ENCODE data around the gene PRM3. TPM values are rescaled to one million over a fixed set of nuclear protein-coding genes. Genes with fewer than 3 reads are reported as not detected.
A peak's percentile ranks its signal among the peaks of the same experiment; 100 is the strongest.

The PRM3 gene
- total and polyA plus RNA-seq, 2 of the 8 experiments (the other 6 are each of a cell fraction or from before 2014, with no cell fraction given): not detected

DNA sequence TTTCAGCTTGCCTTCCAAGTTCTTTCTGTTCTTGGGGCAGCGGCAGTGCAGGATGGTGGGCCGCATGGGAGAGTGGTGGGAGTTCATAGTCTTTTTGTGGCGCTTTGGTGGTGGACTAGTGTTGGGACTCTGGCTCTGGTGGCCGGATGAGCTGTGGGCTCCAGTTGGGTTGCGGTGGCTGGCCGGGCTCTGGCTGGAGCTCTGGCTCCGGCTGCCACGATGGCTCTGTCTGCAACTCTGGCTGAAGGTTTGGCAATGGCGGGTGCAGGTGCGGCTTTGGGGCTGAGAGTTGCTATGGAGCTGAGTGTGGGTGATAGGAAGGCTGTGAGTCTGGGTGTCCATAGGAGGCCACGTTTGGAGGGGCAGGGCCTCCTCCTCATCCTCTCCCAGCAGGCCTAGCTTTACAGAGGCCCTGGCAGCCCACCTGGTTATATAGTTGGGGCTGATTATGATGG lies 4.5 kb downstream of the PRM3 start, which contains the start of gene TNP2:
TNP2 (minus strand) TSS at position 405 of the 455 bp plus-strand sequence; CDS start at position 342, 63 bp downstream.
- no peak within 1 kb of the TSS for H3K27ac ChIP-seq (ENCODE audit: low read depth, low read length)
- no peak within 1 kb of the TSS for H4K5ac ChIP-seq (ENCODE audit: insufficient read length, low read depth, low read length)
- CTCF ChIA-PET (ENCODE audit: partially characterized antibody): interaction anchor here (0.6 to 8.1 kb wide), 9 partner anchors 7 to 391 kb away, joined by 3 to 79 read pairs (median 5); partner anchors contain the start of genes PRM2 and SOCS1
- no peaks in the 10 kb centered on the region for H3K79me2 ChIP-seq (ENCODE audit: control insufficient read depth in 1 of 2, insufficient read depth in 2 of 2, low read length in 2 of 2)
- H3K4me2 ChIP-seq (ENCODE audit: insufficient read depth in 1 of 2, low read depth in 2 of 2, low read length in 2 of 2): no peak within 1 kb of the TSS
- no peak within 1 kb of the TSS; the same call in 1 of the 2 replicates for H4K8ac ChIP-seq (ENCODE audit: extremely low read depth, insufficient read depth, low read length)
- no peak for DNase-seq (ENCODE audit: low read depth in 1 of 2, low spot score in 2 of 2)
- no peaks in the 10 kb centered on the region; the same call in 1 of the 2 replicates for H3K23me2 ChIP-seq (ENCODE audit: low read depth, low read length)
- H4K91ac ChIP-seq (replicated peaks; ENCODE audit: insufficient read length, low read length): no peak within 1 kb of the TSS
- no peaks in the 10 kb centered on the region for H3K27me3 ChIP-seq (replicated peaks in 1 of 4; ENCODE audit: control insufficient read depth in 3 of 4, extremely low read depth in 1 of 4, insufficient read depth in 3 of 4, low read length in 3 of 4)
- no peaks in the 10 kb centered on the region for H3K79me1 ChIP-seq (ENCODE audit: low read depth, low read length)
- H3K4me1 ChIP-seq (replicated peaks in 1 of 4; ENCODE audit: control insufficient read depth in 3 of 4, insufficient read depth in 4 of 4, low read length in 3 of 4): peaks cover 0 to 3% (median 0%) of the 10 kb centered on the region in 4 experiments; a peak in 2 of 7 replicates
- H3K36me3 ChIP-seq (ENCODE audit: control insufficient read depth in 2 of 4, insufficient read depth in 4 of 4, low read length in 3 of 4): no peaks in the 10 kb centered on the region
- no peak within 1 kb of the TSS for H2AK5ac ChIP-seq (ENCODE audit: low read depth, low read length)
- FAIRE-seq: no peak
- H2BK15ac ChIP-seq (ENCODE audit: low read length): 0 out of 2 replicates have a peak within 1 kb of the TSS, but pooled peaks have one; percentile 63
- H3K4me3 ChIP-seq (ENCODE audit: extremely low read depth in 1 of 4, insufficient read depth in 2 of 4, low read depth in 3 of 4, low read length in 4 of 4): no peak within 1 kb of the TSS
- 0 out of 2 replicates have a peak within 1 kb of the TSS, but pooled peaks have one; percentile 29 for H2BK20ac ChIP-seq (ENCODE audit: low read length)
- no peak within 1 kb of the TSS for H3K23ac ChIP-seq (ENCODE audit: insufficient read length)
- no peak within 1 kb of the TSS for H3K9ac ChIP-seq (replicated peaks in 1 of 4; ENCODE audit: extremely low read depth in 1 of 4, low read depth in 3 of 4, low read length in 3 of 4)
- POLR2A ChIA-PET (ENCODE audit: partially characterized antibody): interaction anchor here (1.4 to 3.5 kb wide), 2 partner anchors 13 to 78 kb away, joined by 3 to 25 read pairs; partner anchors contain the start of gene SOCS1
- H2BK120ac ChIP-seq (replicated peaks; ENCODE audit: low read depth, low read length): no peak within 1 kb of the TSS
- H2BK12ac ChIP-seq (ENCODE audit: low read depth, low read length): no peak within 1 kb of the TSS
- no peak within 1 kb of the TSS for H3K4ac ChIP-seq (replicated peaks; ENCODE audit: insufficient read length, low read depth, low read length)
- H3K56ac ChIP-seq (replicated peaks; ENCODE audit: insufficient read length, low read depth, low read length): no peak within 1 kb of the TSS
- no peaks in the 10 kb centered on the region for H3K9me3 ChIP-seq (ENCODE audit: insufficient read depth in 2 of 2, low read depth in 1 of 2, low read length in 1 of 2)
- WGBS, 2 experiments (ENCODE audit: extremely low coverage in 1 of 2, insufficient coverage in 1 of 2, insufficient read length in 1 of 2, insufficient replicate concordance in 2 of 2, low coverage in 1 of 2, low lambda C conversion rate in 2 of 2, missing lambda C conversion rate in 1 of 2): 90% methylated on average over 11 of the region's 11 CpGs; no CpG with 5 or more reads in 1 of the 2 experiments
- no peak within 1 kb of the TSS for H2BK5ac ChIP-seq (ENCODE audit: low read depth, low read length)
- no peaks in the 10 kb centered on the region for H4K20me1 ChIP-seq (replicated peaks in 1 of 2; ENCODE audit: control insufficient read depth in 1 of 2, insufficient read depth in 2 of 2, low read length in 2 of 2)
- H3K14ac ChIP-seq (ENCODE audit: insufficient read length): no peak within 1 kb of the TSS
- H2AFZ ChIP-seq (ENCODE audit: low read length): no peak within 1 kb of the TSS
- H3K18ac ChIP-seq (ENCODE audit: extremely low read depth, low read length): no peak within 1 kb of the TSS; the same call in 1 of the 2 replicates
- TF ChIP-seq ASH2L (IDR thresholded peaks at IDR 0.05; ENCODE audit: low read length): no peak
- TF ChIP-seq CBX8 (IDR thresholded peaks at IDR 0.05; ENCODE audit: borderline replicate concordance, low read depth, low read length): no peak
- TF ChIP-seq SP2 (IDR thresholded peaks at IDR 0.05; ENCODE audit: low read length): no peak
- TF ChIP-seq SRF (IDR thresholded peaks at IDR 0.05; ENCODE audit: low read depth, low read length): no peak
- no peak for TF ChIP-seq HDAC6 (IDR thresholded peaks at IDR 0.05; ENCODE audit: low read depth, low read length)
- TF ChIP-seq CBX5 (IDR thresholded peaks at IDR 0.05; ENCODE audit: low read depth, low read length): no peak
- TF ChIP-seq GTF2F1 (IDR thresholded peaks at IDR 0.05; ENCODE audit: borderline replicate concordance, low read depth, low read length): no peak
- TF ChIP-seq, protein P1, sequence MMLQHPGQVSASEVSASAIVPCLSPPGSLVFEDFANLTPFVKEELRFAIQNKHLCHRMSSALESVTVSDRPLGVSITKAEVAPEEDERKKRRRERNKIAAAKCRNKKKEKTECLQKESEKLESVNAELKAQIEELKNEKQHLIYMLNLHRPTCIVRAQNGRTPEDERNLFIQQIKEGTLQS (IDR thresholded peaks at IDR 0.05; ENCODE audit: insufficient read depth, low read depth, low read length): no peak
- no peak for TF ChIP-seq JUN (IDR thresholded peaks at IDR 0.05; ENCODE audit: low read depth, low read length)
- TF ChIP-seq ZNF274 (IDR thresholded peaks at IDR 0.05; ENCODE audit: borderline replicate concordance, extremely low read depth, low read length): no peak
- no peak for TF ChIP-seq CREB1 (IDR thresholded peaks at IDR 0.05)
- no peak for TF ChIP-seq SIX5 (IDR thresholded peaks at IDR 0.05; ENCODE audit: low read depth, low read length)
- TF ChIP-seq CHD1 (IDR thresholded peaks at IDR 0.05; ENCODE audit: low read depth, low read length): no peak
- no peak for TF ChIP-seq TCF12 (IDR thresholded peaks at IDR 0.05; ENCODE audit: low read depth, low read length)
